Activated T-helper 1 cell treated with anti-CD3 and anti-CD28 coated beads, Interleukin-12 subunit alpha, Interleukin-12 subunit beta, Interleukin-2, Interleukin-4 antibody, amounts not matched to agents 30 ng/mL and 10 ng/mL and 1 ng/mL, durations not matched to agents 14 hours and 24 hours and 36 hours (primary cell): ENCODE measurements around the gene FMO1. TPM values are rescaled to one million over a fixed set of nuclear protein-coding genes. Genes with fewer than 3 reads are reported as not detected.

Experiments used
- DNase-seq: peaks from one replicate; pipeline ENCODE4 v3.0.0; 2021; ENCODE audit warnings: low spot score
- H3K27ac Mint-ChIP-seq: one replicate; pipeline ENCODE4 v1.8.0; 2021; ENCODE audit warnings: mild to moderate bottlenecking, mixed read lengths
- H3K27me3 Mint-ChIP-seq: one replicate; pipeline ENCODE4 v1.8.0; 2022; ENCODE audit warnings: mild to moderate bottlenecking, moderate library complexity, mixed read lengths; ENCODE audit not compliant: insufficient read depth
- H3K36me3 Mint-ChIP-seq: one replicate; pipeline ENCODE4 v1.8.0; 2021; ENCODE audit warnings: low read depth, mixed read lengths
- H3K4me1 Mint-ChIP-seq: one replicate; pipeline ENCODE4 v1.8.0; 2021; ENCODE audit warnings: low read depth, mixed read lengths
- H3K4me3 Mint-ChIP-seq: one replicate; pipeline ENCODE4 v1.8.0; 2021; ENCODE audit warnings: mild to moderate bottlenecking, moderate library complexity, mixed read lengths
- H3K9me3 Mint-ChIP-seq: one replicate; pipeline ENCODE4 v1.8.0; 2021; ENCODE audit warnings: mixed read lengths
- intact Hi-C: fragments of 100-400 bp; cut with micrococcal nuclease; formaldehyde crosslinking; loops from one replicate; pipeline ENCODE4 v1.15.1; 2024
- total RNA-seq: library from RNA; stranded (reverse); gene quantifications from 2 replicates; pipeline ENCODE4 v1.2.3, GENCODE V29; 2022

FMO1 gene
- total RNA-seq, 1 donor from 2014 or later, result not detected

DNA sequence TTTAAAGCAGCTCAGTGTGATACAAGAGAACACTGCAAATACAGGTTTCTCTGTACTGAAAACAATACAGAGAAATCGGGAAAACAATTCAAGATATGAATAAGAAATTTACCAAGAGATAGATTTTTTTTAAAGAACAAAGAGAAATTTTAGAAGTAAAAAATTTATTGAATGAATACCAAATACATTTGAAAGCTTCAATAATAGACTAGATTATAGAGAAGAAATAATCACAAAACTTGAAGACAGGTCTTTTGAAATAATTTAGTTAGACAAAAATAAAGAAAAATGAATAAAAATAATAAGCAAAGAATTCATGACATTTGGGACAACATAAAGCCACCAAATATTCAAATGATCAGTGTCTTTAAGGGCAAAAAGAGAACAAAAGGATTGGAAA lies 52.1 kb downstream of the FMO1 start:
- H3K27me3 Mint-ChIP-seq, result peaks cover 2% of the 10 kb centered on the region
- intact Hi-C loops, result no loop called here
- peaks cover 29% of the 10 kb centered on the region for H3K9me3 Mint-ChIP-seq
- no peaks in the 10 kb centered on the region for H3K4me1 Mint-ChIP-seq
- H3K27ac Mint-ChIP-seq, result no peak overlapping the region
- no peak for DNase-seq
- H3K4me3 Mint-ChIP-seq, result no peak overlapping the region
- H3K36me3 Mint-ChIP-seq, result no peaks in the 10 kb centered on the region

DNA sequence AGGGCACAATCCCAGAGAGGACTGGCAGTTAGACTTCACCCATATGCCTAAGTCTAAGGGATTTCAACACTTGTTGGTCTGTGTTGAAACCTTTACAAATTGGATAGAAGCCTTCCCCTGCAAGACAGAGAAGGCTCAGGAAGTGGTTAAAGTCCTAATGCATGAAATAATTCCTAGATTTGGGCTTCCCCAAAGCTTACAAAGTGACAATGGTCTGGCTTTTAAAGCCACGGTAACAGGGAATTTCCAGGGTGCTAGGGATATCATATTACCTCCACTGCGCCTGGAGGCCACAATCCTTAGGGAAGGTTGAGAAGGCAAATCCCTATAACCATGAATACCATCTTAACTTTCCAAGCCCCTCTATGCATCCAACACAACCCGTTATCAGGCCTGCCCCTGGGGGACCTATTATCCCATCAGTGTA lies 62.4 kb downstream of the FMO1 start:
- Mint-ChIP-seq H3K27me3 (no peaks in the 10 kb centered on the region), H3K36me3 (peaks cover 1% of the 10 kb centered on the region), H3K9me3 (no peaks in the 10 kb centered on the region), H3K27ac (no peak overlapping the region), H3K4me1 (peaks cover 15% of the 10 kb centered on the region), H3K4me3 (no peak overlapping the region)
- intact Hi-C loops, result loop anchor here (10.0 kb wide), 4 partner anchors 226 to 1386 kb away; partner anchors contain the start of gene GORAB
- DNase-seq, result no peak

GRCh38 chr1:171311771-171312558 lies 63.7 kb downstream of the FMO1 start:
- Mint-ChIP-seq H3K4me1 (peaks cover 15% of the 10 kb centered on the region), H3K4me3 (no peak overlapping the region), H3K9me3 (no peaks in the 10 kb centered on the region), H3K27me3 (no peaks in the 10 kb centered on the region), H3K36me3 (peaks cover 1% of the 10 kb centered on the region), H3K27ac (no peak overlapping the region)
- DNase-seq, result no peak
- intact Hi-C loops, result loop anchor here (10.0 kb wide), 4 partner anchors 227 to 1387 kb away; partner anchors contain the start of gene GORAB

GRCh38 chr1:171313319-171313834 lies 65.1 kb downstream of the FMO1 start:
- H3K4me1 Mint-ChIP-seq, result peaks cover 15% of the 10 kb centered on the region
- no peaks in the 10 kb centered on the region for H3K9me3 Mint-ChIP-seq
- intact Hi-C loops, result loop anchor here (1.0 to 10.0 kb wide), 5 partner anchors 68 to 1389 kb away; partner anchors contain the start of gene GORAB
- no peak overlapping the region for H3K4me3 Mint-ChIP-seq
- DNase-seq, result no peak
- no peaks in the 10 kb centered on the region for H3K27me3 Mint-ChIP-seq
- peaks cover 1% of the 10 kb centered on the region for H3K36me3 Mint-ChIP-seq
- no peak overlapping the region for H3K27ac Mint-ChIP-seq

DNA sequence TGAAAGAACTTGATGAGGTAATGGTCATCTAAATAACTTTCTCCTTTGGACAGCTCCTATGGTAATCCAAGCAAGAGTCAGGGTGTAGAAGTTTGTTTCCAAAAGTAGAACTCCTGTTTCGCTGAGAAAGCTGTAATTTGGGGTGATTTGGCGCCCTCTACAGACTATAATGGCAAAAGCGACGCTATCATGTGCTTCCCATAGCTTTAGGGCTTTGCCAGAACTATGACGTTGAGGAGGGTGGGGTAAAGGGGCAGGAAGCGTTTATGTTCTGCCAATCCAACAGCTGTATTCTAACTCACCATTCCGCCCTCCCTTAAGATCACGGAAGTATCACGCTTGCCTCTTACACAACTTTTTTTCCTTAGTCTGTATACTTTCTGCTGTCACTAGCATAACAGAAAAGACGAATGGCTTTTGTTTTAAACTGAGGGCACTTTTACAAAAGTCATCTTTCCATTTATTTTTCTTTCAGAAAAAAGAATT lies 65.6 kb downstream of the FMO1 start, which contains the start of gene FMO4:
FMO4 (plus strand) TSS at position 349 of the 486 bp plus-strand sequence. CDS start 5,643 bp downstream, outside the sequence.
- Mint-ChIP-seq H3K4me1 (peaks cover 15% of the 10 kb centered on the region), H3K9me3 (no peaks in the 10 kb centered on the region), H3K4me3 (peak within 1 kb of the TSS; percentile 72), H3K27me3 (no peaks in the 10 kb centered on the region), H3K36me3 (peaks cover 1% of the 10 kb centered on the region), H3K27ac (peak within 1 kb of the TSS; percentile 54)
- peak; percentile 79 for DNase-seq
- intact Hi-C loops, result loop anchor here (1.0 to 10.0 kb wide), 8 partner anchors 69 to 1389 kb away; partner anchors contain the start of genes GORAB, KIFAP3 and PRRC2C

DNA sequence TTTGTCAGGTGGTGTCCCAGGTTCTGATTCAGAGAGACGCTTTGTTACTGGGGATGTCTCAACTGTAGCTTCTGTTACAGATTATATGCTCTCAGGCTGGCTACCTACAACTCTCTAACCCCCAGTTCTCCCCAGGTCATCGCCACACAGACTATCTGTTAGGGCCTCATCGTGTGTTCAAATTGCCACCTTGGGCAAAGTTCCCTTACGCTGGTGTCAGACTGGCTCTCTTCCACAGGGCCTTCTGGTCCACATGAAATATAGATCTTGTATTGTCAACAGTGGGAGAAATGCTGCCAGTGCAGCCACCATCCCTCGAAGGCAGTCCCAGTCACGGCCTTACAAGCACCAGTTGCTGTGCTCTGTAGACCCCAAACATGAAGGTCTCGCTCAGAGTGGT lies 81.0 kb downstream of the FMO1 start:
- Mint-ChIP-seq H3K36me3 (no peaks in the 10 kb centered on the region), H3K27ac (no peak overlapping the region), H3K4me1 (no peaks in the 10 kb centered on the region), H3K4me3 (no peak overlapping the region), H3K27me3 (peaks cover 4% of the 10 kb centered on the region), H3K9me3 (no peaks in the 10 kb centered on the region)
- intact Hi-C loops, result no loop called here
- no peak for DNase-seq

DNA sequence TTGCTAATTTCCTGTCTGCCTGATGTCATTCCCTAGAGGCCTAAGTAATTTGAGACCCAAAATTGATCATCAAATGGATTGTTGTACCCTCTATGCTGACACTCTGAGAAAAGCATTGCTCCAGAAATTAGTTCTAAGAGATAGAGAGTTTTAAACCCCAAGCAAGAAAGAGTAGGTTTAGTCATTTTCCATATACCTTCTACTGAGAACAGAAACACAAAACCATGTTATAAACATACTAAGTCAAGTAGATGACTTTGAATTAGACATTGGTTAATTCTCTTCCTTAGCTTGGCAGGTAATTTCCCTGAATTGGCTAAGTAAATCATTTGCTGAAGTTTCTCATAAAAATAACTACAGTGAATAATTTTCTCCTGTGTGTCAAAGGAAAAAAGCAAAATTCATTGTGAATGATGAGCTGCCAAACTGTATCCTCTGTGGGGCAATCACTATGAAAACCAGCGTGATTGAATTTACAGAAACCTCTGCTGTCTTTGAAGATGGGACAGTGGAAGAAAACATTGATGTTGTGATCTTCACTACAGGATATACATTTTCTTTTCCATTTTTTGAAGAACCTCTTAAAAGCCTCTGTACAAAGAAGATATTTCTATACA lies 85.8 kb downstream of the FMO1 start:
- Mint-ChIP-seq H3K36me3 (no peaks in the 10 kb centered on the region), H3K4me3 (no peak overlapping the region), H3K27me3 (peaks cover 1% of the 10 kb centered on the region), H3K4me1 (no peaks in the 10 kb centered on the region), H3K9me3 (no peaks in the 10 kb centered on the region), H3K27ac (no peak overlapping the region)
- intact Hi-C loops, result no loop called here
- DNase-seq, result no peak

Other genes starting within 250 kb of the FMO1 start
- not detected in 2 replicates for gene FMO3, start 157.6 kb upstream of the FMO1 start, total RNA-seq
- gene FMO2, start 63.2 kb upstream of the FMO1 start, total RNA-seq, result not detected in 2 replicates
- 0.39 and 1.5 TPM in 2 replicates for gene FMO4, start 65.7 kb downstream of the FMO1 start, total RNA-seq
- 291 and 295 TPM in 2 replicates for gene PRRC2C, start 237.0 kb downstream of the FMO1 start, total RNA-seq